Measurements from ENCODE around the gene UNC13D. TPM values are rescaled to one million over a fixed set of nuclear protein-coding genes. Genes with fewer than 3 reads are reported as not detected.
"Not testable (repeated sequence)": the region's sequence is repeated elsewhere in the genome, so short reads cannot be mapped to it uniquely, and the experiment has no call there.

Gene UNC13D
- total RNA-seq, 1 donor: 0.86 TPM

DNA sequence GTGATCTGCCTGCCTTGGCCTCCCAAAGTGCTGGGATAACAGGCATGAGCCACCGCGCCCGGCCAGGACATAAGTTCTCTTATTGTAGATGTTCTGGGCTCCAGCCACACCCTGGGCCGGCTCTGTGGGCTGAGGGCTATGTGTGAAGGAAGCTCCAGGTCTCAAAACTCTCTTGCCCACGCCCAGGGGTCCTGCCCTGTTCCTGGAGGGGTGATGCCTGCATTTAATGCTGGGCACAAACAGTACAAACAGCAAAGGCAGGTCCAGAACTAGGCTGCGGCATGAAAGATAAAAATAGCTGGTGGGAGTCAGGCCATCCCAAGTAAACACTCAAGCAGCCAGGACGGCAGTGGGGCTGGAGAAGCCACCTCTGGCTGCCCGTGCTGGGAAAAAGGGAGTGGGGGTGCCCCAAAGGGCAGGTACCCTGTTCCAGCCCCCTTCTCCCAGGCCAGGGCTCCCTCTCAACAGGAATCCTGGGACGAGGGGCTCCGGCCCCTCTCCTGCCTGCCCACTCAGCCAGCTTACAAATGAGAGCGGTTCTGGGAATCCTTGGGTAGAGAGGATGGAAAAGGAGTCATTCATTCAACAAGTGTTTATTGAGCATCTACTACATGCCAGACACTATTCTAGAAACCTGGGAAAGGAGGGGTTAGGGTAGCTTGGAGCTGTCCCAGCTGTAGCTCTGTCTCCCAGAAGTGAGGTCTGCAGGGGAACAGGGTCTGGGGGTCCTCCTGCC, 29.6 kb upstream of the UNC13D start:
- TF ChIP-seq, protein P1, sequence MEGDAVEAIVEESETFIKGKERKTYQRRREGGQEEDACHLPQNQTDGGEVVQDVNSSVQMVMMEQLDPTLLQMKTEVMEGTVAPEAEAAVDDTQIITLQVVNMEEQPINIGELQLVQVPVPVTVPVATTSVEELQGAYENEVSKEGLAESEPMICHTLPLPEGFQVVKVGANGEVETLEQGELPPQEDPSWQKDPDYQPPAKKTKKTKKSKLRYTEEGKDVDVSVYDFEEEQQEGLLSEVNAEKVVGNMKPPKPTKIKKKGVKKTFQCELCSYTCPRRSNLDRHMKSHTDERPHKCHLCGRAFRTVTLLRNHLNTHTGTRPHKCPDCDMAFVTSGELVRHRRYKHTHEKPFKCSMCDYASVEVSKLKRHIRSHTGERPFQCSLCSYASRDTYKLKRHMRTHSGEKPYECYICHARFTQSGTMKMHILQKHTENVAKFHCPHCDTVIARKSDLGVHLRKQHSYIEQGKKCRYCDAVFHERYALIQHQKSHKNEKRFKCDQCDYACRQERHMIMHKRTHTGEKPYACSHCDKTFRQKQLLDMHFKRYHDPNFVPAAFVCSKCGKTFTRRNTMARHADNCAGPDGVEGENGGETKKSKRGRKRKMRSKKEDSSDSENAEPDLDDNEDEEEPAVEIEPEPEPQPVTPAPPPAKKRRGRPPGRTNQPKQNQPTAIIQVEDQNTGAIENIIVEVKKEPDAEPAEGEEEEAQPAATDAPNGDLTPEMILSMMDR (IDR thresholded peaks at IDR 0.05; ENCODE audit: insufficient read depth, low read depth, low read length): no peak
- DNase-seq (ENCODE audit: low read depth): no peak
- H3K4me3 ChIP-seq (ENCODE audit: low read depth, low read length): no peak overlapping the region

DNA sequence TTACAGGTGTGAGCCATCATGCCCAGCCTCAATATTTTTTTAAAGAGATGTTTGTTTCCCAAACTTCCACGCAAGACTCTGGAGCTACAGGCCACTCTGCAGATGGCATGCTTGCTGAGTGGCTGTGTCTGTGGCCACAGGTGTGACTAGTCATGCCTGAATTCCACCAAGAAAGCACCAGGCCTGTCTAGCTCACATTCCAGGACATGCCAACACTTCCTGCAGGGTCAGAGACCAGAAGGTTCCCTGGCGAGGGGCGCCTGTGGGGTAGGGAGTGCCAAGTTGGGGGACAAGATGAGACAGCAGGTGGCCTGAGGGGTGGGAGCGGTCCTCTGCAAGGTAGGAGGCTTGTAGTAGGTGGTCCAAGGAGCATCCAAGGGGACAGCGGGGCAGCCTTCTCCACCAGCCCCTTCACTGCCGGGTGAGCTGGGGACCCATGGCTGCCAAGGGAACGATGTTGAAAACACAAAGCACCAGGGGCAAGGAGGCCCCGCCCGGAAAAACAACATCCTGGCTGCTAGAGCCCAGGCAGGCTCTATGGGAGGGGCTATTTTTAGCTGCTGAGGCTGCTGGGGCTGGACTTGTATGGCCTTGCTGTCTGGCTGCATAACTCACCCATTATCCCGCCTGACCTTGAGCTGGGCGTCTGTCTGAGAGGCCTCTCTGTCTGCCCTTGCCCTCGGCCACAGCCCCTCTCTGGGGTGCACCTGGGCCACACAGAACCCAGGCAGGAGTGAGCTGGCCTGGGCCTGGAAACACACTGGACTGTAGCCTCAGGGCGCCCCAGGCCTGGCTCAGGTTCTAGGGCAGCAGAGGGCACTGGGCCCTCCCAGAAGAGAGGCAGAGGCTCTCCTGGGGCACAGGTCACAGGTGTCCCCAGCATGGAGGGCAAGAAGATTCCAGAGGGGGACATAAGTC, 28.5 kb upstream of the UNC13D start:
- peak; percentile 84 for DNase-seq (ENCODE audit: low read depth)
- TF ChIP-seq, protein P1 (IDR thresholded peaks at IDR 0.05; ENCODE audit: insufficient read depth, low read depth, low read length): no peak
- no peak overlapping the region for H3K4me3 ChIP-seq (ENCODE audit: low read depth, low read length)

DNA sequence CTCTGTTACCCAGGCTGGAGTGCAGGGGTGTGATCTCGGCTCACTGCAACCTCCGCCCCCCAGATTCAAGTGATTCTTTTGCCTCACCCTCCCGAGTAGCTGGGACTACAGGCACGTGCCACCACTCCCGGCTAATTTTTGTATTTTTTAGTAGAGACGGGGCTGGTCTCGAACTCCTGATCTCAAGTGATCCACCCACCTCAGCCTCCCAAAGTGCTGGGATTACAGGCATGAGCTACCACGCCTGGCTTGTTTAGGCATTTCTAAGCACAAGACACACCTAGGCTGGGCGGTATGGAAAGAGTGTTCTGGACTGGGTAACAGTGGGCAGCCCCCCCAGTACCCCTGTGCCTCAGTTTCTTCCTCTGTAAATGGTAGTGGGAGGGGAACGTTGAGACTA, 26.0 kb upstream of the UNC13D start:
- H3K4me3 ChIP-seq (ENCODE audit: low read depth, low read length); DNase-seq (ENCODE audit: low read depth): not testable (repeated sequence)

DNA sequence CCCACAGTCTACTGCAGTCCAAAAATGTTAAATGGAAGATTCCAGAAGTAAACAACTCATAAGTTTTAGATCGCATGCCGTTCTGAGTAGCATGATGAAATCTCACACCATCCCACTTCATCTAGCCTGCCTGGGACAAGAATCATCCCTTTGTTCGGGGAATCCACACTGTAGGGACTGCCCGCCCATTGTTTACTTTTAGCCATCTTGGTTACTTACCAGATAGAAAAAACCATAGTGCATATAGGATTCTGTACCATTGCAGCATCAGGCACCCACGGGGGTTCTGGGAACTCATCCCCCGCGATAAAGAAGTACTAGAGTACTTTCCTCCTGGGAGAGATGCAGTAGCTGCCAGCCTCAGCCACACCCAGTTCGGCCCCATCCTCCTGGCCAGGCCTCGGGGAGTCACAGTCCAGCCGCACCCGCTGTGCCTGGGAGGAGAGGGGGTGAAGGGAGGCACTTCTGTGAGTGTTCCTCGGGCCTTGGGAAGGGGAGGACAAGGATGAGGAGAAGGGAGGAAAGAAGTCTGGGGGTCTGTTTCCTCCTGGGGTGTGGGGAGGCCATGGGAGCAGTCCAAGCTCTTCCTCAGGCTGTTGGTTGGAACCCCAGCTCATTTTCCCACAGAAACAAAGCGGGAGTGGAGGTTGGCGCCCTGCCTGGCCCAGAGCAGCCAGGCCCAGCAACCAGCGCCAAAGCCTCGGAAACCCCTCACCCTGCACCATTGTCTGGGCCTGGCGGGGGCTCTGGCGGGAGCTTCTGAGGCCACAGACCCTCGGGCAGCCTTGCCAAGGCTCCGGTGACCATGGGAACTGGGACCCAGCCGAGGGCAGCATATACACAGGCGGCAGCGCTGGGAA, 25.3 kb upstream of the UNC13D start:
- DNase-seq (ENCODE audit: low read depth): peak; percentile 84
- peak overlapping the region; percentile 6 for H3K4me3 ChIP-seq (ENCODE audit: low read depth, low read length)
- TF ChIP-seq, protein P1 (IDR thresholded peaks at IDR 0.05; ENCODE audit: insufficient read depth, low read depth, low read length): no peak

DNA sequence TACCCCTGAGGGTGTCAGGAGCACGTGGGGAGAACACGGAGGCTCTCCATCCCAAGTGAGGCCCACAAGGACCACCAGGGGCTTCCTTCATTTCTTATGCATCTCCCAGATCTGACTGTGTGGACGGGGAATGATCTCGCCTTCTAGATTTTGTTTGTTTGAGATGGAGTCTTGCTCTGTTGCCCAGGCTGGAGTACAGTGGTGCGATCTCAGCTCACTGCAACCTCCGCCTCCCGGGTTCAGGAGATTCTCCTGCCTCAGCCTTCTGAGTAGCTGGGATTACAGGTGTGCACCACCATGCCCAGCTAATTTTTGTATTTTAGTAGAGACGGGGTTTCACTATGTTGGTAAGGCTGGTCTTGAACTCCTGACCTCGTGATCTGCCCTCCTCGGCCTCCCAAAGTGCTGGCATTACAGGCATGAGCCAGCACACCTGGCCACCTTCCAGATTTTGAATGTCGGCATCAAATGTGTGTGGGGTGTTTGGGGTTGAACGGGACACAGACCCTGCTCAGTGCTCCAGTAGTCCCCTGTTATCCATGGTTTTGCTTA, 24.6 kb upstream of the UNC13D start:
- H3K4me3 ChIP-seq (ENCODE audit: low read depth, low read length); DNase-seq (ENCODE audit: low read depth): not testable (repeated sequence)

DNA sequence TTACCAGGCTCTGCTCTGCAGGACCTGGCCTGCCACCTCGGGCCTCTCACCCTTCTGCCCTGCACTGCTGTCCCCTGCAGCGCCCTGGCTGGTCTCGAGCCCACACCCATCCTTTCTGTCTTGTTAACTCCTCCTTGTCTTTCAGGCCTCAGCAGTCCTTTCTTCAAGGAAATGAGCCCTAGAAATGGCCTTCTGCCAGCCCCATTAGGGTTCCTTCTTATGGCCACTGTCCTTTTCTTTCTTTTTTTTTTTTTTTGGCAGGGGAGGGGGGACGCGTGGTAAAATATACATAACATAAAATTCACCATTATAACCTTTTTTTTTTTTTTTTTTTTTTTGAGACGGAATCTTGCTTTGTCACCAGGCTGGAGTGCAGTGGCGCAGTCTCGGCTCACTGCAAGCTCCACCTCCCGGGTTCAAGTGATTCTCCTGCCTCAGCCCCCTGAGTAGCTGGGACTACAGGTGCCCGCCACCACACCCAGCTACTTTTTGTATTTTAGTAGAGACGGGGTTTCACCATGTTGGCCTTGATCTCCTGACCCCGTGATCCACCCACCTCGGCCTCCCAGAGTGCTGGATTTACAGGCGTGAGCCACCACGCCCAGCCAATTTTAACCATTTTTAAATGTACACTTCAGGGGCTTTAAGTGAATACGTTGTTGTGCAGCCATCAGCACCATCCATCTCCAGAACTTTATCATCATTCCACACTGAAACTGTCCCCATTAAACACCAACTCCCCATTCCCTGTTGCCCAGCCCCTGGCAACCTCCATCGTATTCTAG, 21.4 kb upstream of the UNC13D start:
- not testable (repeated sequence) for DNase-seq (ENCODE audit: low read depth); H3K4me3 ChIP-seq (ENCODE audit: low read depth, low read length)

DNA sequence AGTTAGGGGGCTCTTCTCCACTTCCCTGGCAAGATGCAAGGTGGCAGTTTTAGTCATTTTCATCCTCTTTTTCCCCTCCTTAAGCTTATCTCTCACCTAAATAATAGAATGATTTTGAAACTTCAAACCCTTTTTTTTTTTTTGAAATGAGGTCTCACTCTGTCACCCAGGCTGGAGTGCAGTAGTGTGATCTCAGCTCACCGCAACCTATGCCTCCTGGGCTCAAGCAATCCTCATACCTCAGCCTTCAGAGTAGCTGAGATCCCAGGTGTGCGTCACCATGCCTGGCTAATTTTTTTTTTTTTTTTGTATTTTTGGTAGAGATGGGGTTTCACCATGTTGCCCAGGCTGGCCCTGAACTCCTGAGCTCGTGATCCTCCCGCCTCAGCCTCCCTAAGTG, 20.7 kb upstream of the UNC13D start:
- DNase-seq (ENCODE audit: low read depth); H3K4me3 ChIP-seq (ENCODE audit: low read depth, low read length): not testable (repeated sequence)

DNA sequence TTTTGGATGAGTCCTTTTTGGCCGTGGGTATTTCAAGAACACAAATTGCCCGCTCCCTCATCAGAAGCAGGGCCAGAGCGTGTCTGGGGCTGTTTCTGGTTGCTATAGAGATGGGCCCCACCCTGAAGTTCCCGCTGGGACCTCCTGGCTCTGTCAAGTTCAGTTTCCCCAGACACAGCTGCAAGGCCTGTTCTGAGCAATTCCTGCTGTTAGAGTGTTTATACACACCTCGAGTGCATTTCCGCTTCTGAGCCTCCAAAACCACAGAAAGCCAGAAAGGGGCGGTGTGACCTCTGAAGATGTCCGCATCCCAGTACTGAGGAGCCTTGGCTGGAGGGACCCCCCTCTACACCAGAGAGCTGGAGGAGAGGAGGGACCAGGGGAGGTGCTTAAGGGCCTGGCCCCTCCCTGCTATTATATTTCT, 20.3 kb upstream of the UNC13D start:
- TF ChIP-seq, protein P1 (IDR thresholded peaks at IDR 0.05; ENCODE audit: insufficient read depth, low read depth, low read length): no peak
- H3K4me3 ChIP-seq (ENCODE audit: low read depth, low read length): peak overlapping the region; percentile 10
- peak; percentile 98 for DNase-seq (ENCODE audit: low read depth)

All from fibroblast of villous mesenchyme (primary cell).